DOHH2 (cell line): ENCODE results near the gene SYCP2.

ENCODE experiments used
- CTCF ChIP-seq: fragments of 200-600 bp; sonication (generic); IDR thresholded peaks from one replicate; pipeline ENCODE4 v1.5.1; 2014; ENCODE audit warnings: antibody characterized with exemption, mild to moderate bottlenecking, low read depth, low read length; ENCODE audit not compliant: poor library complexity, severe bottlenecking
- EZH2phosphoT487 ChIP-seq: fragments of 200-600 bp; sonication (generic); IDR thresholded peaks from 2 replicates; pipeline ENCODE4 v1.6.1; 2017; ENCODE audit warnings: borderline replicate concordance, mild to moderate bottlenecking, antibody characterized with exemption, low read length, moderate library complexity, mixed read lengths

- no peak for TF ChIP-seq EZH2phosphoT487
- no peak for TF ChIP-seq CTCF
Observed at GRCh38 chr20:59817846-59818615, 115.4 kb downstream of the SYCP2 start.
